ENCODE measurements around the gene DOP1B.

DNA sequence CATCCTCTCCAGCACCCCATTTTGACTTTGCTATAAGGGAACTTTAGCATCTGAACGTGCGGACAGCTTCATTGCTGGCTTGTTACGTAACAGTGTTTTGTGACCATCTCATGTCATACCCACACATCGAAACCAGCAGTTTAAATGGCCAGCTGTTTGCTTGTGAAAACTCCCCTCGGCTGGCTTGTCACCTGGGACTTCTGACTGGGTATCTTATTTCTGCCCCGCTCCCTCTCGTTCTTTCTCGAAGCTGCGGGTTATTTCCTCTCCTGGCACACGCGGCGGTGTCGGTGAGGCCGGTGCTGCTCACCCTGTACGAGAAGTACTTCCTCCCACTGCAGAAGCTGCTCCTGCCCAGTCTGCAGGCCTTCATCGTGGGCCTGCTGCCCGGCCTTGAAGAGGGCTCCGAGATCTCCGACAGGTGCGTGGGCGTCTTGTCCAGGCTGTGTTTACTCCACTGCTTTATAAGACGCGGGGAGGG is 43.5 kb downstream of the DOP1B start:
- TF ChIP-seq, protein P1, sequence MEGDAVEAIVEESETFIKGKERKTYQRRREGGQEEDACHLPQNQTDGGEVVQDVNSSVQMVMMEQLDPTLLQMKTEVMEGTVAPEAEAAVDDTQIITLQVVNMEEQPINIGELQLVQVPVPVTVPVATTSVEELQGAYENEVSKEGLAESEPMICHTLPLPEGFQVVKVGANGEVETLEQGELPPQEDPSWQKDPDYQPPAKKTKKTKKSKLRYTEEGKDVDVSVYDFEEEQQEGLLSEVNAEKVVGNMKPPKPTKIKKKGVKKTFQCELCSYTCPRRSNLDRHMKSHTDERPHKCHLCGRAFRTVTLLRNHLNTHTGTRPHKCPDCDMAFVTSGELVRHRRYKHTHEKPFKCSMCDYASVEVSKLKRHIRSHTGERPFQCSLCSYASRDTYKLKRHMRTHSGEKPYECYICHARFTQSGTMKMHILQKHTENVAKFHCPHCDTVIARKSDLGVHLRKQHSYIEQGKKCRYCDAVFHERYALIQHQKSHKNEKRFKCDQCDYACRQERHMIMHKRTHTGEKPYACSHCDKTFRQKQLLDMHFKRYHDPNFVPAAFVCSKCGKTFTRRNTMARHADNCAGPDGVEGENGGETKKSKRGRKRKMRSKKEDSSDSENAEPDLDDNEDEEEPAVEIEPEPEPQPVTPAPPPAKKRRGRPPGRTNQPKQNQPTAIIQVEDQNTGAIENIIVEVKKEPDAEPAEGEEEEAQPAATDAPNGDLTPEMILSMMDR (IDR thresholded peaks at IDR 0.05): no peak
- TF ChIP-seq POLR2AphosphoS5 (IDR thresholded peaks at IDR 0.05; ENCODE audit: low read depth, low read length) (no peak), TCF7L2 (IDR thresholded peaks at IDR 0.05; ENCODE audit: low read depth, low read length) (no peak), SIN3A (IDR thresholded peaks at IDR 0.05; ENCODE audit: borderline replicate concordance, insufficient read depth, low read depth, low read length) (no peak)
- TF ChIP-seq, protein P2, sequence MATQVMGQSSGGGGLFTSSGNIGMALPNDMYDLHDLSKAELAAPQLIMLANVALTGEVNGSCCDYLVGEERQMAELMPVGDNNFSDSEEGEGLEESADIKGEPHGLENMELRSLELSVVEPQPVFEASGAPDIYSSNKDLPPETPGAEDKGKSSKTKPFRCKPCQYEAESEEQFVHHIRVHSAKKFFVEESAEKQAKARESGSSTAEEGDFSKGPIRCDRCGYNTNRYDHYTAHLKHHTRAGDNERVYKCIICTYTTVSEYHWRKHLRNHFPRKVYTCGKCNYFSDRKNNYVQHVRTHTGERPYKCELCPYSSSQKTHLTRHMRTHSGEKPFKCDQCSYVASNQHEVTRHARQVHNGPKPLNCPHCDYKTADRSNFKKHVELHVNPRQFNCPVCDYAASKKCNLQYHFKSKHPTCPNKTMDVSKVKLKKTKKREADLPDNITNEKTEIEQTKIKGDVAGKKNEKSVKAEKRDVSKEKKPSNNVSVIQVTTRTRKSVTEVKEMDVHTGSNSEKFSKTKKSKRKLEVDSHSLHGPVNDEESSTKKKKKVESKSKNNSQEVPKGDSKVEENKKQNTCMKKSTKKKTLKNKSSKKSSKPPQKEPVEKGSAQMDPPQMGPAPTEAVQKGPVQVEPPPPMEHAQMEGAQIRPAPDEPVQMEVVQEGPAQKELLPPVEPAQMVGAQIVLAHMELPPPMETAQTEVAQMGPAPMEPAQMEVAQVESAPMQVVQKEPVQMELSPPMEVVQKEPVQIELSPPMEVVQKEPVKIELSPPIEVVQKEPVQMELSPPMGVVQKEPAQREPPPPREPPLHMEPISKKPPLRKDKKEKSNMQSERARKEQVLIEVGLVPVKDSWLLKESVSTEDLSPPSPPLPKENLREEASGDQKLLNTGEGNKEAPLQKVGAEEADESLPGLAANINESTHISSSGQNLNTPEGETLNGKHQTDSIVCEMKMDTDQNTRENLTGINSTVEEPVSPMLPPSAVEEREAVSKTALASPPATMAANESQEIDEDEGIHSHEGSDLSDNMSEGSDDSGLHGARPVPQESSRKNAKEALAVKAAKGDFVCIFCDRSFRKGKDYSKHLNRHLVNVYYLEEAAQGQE (IDR thresholded peaks at IDR 0.05; ENCODE audit: insufficient read depth in 1 of 2, low read depth in 2 of 2, low read length in 1 of 2): no peak
